Measurements from ENCODE around the gene SNCB.
A peak's percentile ranks its signal among the peaks of the same experiment; 100 is the strongest.

SNCB gene

DNA sequence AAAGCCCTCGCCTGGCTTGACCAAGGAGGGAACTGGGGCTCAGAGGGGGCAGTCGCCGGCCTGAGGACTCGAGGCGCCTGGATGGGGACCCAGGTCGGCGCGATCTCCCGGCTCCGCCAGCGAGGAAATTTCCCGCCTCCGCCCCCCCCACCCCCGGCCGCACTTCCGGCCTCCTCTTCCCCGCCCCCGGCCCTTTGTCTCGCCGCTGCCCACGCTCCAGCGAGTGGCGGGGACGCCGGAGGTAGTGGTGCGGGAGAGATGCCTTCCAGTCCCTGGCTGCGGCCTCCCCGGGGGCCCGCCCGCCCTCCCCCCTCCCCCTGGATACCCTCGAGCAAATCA is 19.9 kb downstream of the SNCB start:
- ChIA-PET CTCF (interaction anchor here (1.4 kb wide), 1 partner anchor 8 kb away, joined by 3 read pairs; no protein-coding TSS in a partner anchor), POLR2A (no interaction called here)
- no peak for DNase-seq
- Histone ChIP-seq H3K36me3 (ENCODE audit: control insufficient read depth in 4 of 4, insufficient read depth in 4 of 4, low read length in 3 of 4) (no peaks in the 10 kb centered on the region), H3K9me3 (ENCODE audit: control extremely low read depth in 1 of 5, control insufficient read depth in 4 of 5, insufficient read depth in 2 of 5, low read depth in 1 of 5, low read length in 4 of 5) (no peaks in the 10 kb centered on the region), H3K4me3 (ENCODE audit: control insufficient read depth in 1 of 7, extremely low read depth in 1 of 7, insufficient read depth in 4 of 7, low read depth in 2 of 7, low read length in 6 of 7) (peak overlapping the region in 5 of 7 experiments; percentile 25 to 63 (median 59)), H3K27me3 (replicated peaks in 2 of 5; ENCODE audit: control insufficient read depth in 4 of 5, insufficient read depth in 5 of 5, low read length in 4 of 5) (peaks cover 0 to 58% (median 23%) of the 10 kb centered on the region in 5 experiments), H3K4me1 (ENCODE audit: control extremely low read depth in 1 of 4, control insufficient read depth in 4 of 4, insufficient read depth in 4 of 4, low read length in 3 of 4) (peaks cover 0 to 10% (median 5%) of the 10 kb centered on the region in 4 experiments), H3K27ac (ENCODE audit: insufficient read depth in 1 of 2, low read depth in 1 of 2, low read length in 2 of 2, poor library complexity in 1 of 2, severe bottlenecking in 2 of 2) (no peak overlapping the region)
- WGBS (ENCODE audit: insufficient coverage) = 5% methylated on average over 4 of the region's 31 CpGs

DNA sequence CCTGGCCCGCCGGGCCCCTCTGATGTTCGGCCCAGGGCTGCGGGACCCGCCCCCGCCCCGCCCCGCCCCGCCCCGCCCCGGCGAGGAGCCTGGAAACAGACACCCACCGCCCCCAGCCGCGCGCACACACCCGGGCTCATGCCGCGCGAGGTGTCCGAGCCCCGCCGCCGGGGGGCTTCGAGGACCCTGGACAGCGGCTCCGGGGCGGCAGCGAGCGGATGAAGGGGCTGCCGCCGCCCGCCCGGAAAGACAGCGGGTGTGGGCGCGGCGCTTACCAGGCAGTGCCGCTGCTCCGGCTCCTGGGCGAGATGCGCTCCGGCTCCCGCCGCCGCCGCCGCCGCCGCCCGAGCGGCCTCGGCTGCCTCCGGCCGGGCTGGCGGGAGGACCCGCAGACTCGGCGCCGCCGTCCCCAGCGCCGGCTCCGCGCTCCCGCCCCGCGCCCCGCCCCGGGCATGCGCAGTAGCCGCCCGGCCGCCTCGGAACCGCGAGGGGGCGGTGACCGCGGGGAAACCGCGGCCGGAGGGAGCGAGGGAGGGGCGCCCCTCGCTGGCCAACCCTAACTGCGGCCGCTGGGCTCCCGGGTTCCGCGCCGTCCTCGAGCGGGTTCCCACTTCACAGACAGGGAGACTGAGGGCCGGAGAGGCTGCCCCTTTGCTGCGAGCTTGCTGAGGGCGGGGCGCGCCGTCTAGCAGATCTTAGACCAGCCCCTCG is 20.5 kb downstream of the SNCB start, which contains the start of gene GPRIN1:
TSS of gene GPRIN1 (minus strand) at position 433 of the 711 bp plus-strand sequence. CDS start 10,322 bp downstream, outside the sequence.
- Histone ChIP-seq H3K9me3 (ENCODE audit: control extremely low read depth in 1 of 5, control insufficient read depth in 4 of 5, insufficient read depth in 2 of 5, low read depth in 1 of 5, low read length in 4 of 5) (no peaks in the 10 kb centered on the region), H3K27ac (ENCODE audit: insufficient read depth in 1 of 2, low read depth in 1 of 2, low read length in 2 of 2, poor library complexity in 1 of 2, severe bottlenecking in 2 of 2) (no peak within 1 kb of the TSS), H3K27me3 (replicated peaks in 2 of 5; ENCODE audit: control insufficient read depth in 4 of 5, insufficient read depth in 5 of 5, low read length in 4 of 5) (peaks cover 0 to 53% (median 23%) of the 10 kb centered on the region in 5 experiments), H3K36me3 (ENCODE audit: control insufficient read depth in 4 of 4, insufficient read depth in 4 of 4, low read length in 3 of 4) (no peaks in the 10 kb centered on the region), H3K4me1 (ENCODE audit: control extremely low read depth in 1 of 4, control insufficient read depth in 4 of 4, insufficient read depth in 4 of 4, low read length in 3 of 4) (peaks cover 0 to 10% (median 5%) of the 10 kb centered on the region in 4 experiments), H3K4me3 (ENCODE audit: control insufficient read depth in 1 of 7, extremely low read depth in 1 of 7, insufficient read depth in 4 of 7, low read depth in 2 of 7, low read length in 6 of 7) (peak within 1 kb of the TSS; percentile 19 to 63 (median 33))
- peak; percentile 29 to 71 (median 67) for DNase-seq
- WGBS (ENCODE audit: insufficient coverage) = under 1% methylated on average over 77 of the region's 101 CpGs
- CTCF ChIA-PET = interaction anchor here (1.4 kb wide), 1 partner anchor 9 kb away, joined by 3 read pairs; no protein-coding TSS in a partner anchor
- POLR2A ChIA-PET = no interaction called here

DNA sequence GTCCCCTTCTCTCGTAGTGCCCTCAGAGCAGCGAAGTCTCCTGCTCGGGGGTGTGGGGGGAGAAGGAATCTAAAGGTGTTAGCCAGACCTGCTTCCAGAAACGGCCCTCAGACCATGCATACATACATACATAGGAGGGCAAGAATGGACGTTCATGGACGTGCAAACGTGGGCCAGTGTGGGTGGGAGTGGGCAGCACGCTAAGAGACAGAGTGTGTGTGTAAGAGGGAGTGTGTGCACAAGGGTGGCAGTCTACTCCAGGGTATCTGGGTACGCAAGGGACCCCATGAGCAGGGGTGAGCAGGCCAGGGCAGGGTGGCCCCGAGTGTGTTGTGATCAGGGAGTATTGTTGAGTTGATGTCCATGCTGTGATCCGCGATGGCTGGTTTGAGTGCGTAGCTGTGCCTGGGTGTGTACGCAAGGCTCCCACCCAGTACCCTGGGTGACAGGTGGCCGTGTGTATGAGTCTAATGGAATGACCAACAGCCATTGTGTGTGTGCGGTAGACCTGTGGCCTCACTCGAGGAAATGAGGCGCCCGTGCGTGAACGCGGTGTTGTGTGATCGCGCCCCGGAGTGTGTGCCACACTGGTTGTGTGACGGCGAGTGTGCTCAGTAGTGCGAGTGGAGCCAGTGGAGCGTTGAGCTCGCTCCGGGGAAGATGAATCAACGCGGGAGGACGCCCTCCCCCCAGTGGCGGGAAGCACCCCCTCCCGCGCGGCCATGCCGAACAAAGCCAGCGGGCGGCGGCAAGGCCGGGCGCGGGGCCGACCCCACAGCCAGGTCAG is 21.2 kb downstream of the SNCB start:
- Histone ChIP-seq H3K9me3 (ENCODE audit: control extremely low read depth in 1 of 5, control insufficient read depth in 4 of 5, insufficient read depth in 2 of 5, low read depth in 1 of 5, low read length in 4 of 5) (no peaks in the 10 kb centered on the region), H3K4me3 (ENCODE audit: control insufficient read depth in 1 of 7, extremely low read depth in 1 of 7, insufficient read depth in 4 of 7, low read depth in 2 of 7, low read length in 6 of 7) (peak overlapping the region in 4 of 7 experiments; percentile 32 to 59 (median 36)), H3K27ac (ENCODE audit: insufficient read depth in 1 of 2, low read depth in 1 of 2, low read length in 2 of 2, poor library complexity in 1 of 2, severe bottlenecking in 2 of 2) (no peak overlapping the region), H3K4me1 (ENCODE audit: control extremely low read depth in 1 of 4, control insufficient read depth in 4 of 4, insufficient read depth in 4 of 4, low read length in 3 of 4) (peaks cover 0 to 10% (median 5%) of the 10 kb centered on the region in 4 experiments), H3K27me3 (replicated peaks in 2 of 5; ENCODE audit: control insufficient read depth in 4 of 5, insufficient read depth in 5 of 5, low read length in 4 of 5) (peaks cover 0 to 55% (median 20%) of the 10 kb centered on the region in 5 experiments), H3K36me3 (ENCODE audit: control insufficient read depth in 4 of 4, insufficient read depth in 4 of 4, low read length in 3 of 4) (no peaks in the 10 kb centered on the region)
- ChIA-PET POLR2A (interaction anchor here (0.6 kb wide), 1 partner anchor 1129 kb away, joined by 3 read pairs; no protein-coding TSS in a partner anchor), CTCF (interaction anchor here (1.0 to 1.5 kb wide), 4 partner anchors 9 to 14 kb away, joined by 3 to 8 read pairs (median 4); no protein-coding TSS in a partner anchor)
- WGBS (ENCODE audit: insufficient coverage) = 33% methylated on average over 31 of the region's 46 CpGs
- no peak for DNase-seq

DNA sequence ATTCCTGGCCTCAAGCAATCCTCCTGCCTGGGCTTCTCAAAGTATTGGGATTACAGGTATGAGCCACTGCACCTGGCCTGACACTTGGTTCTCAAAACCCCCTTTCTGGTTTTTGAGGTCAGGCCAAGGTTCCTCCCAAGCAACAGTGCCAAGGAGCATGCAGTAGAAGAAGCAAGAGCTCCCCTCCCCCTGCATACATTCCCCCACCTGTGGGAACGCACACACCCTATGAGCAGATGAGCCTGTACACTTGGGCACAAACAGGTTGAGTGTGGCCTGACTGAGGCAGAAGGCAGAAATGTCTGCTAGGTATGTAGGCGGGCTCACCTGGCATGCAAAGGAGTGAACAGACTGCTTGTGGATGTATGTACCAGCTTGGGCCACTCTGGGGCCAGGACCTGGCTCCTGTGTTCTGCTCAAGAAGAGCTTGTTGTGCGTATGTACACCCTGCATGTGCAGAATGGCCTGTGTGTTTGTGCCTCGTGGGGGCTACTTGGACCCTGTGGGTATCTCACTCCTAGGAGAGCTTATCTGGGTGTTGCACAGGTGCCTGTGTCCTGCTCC is 22.1 kb downstream of the SNCB start:
- ChIA-PET POLR2A (interaction anchor here (0.6 kb wide), 1 partner anchor 1128 kb away, joined by 3 read pairs; no protein-coding TSS in a partner anchor), CTCF (interaction anchor here (1.0 to 2.0 kb wide), 4 partner anchors 9 to 15 kb away, joined by 3 to 8 read pairs (median 6); no protein-coding TSS in a partner anchor)
- Histone ChIP-seq H3K4me1 (ENCODE audit: control extremely low read depth in 1 of 4, control insufficient read depth in 4 of 4, insufficient read depth in 4 of 4, low read length in 3 of 4) (peaks cover 0 to 10% (median 5%) of the 10 kb centered on the region in 4 experiments), H3K27me3 (replicated peaks in 2 of 5; ENCODE audit: control insufficient read depth in 4 of 5, insufficient read depth in 5 of 5, low read length in 4 of 5) (peaks cover 0 to 51% (median 19%) of the 10 kb centered on the region in 5 experiments), H3K4me3 (ENCODE audit: control insufficient read depth in 1 of 7, extremely low read depth in 1 of 7, insufficient read depth in 4 of 7, low read depth in 2 of 7, low read length in 6 of 7) (no peak overlapping the region), H3K36me3 (ENCODE audit: control insufficient read depth in 4 of 4, insufficient read depth in 4 of 4, low read length in 3 of 4) (no peaks in the 10 kb centered on the region), H3K27ac (ENCODE audit: insufficient read depth in 1 of 2, low read depth in 1 of 2, low read length in 2 of 2, poor library complexity in 1 of 2, severe bottlenecking in 2 of 2) (no peak overlapping the region), H3K9me3 (ENCODE audit: control extremely low read depth in 1 of 5, control insufficient read depth in 4 of 5, insufficient read depth in 2 of 5, low read depth in 1 of 5, low read length in 4 of 5) (no peaks in the 10 kb centered on the region)
- no peak for DNase-seq
- 100% methylated on average over 3 of the region's 4 CpGs for WGBS (ENCODE audit: insufficient coverage)

DNA sequence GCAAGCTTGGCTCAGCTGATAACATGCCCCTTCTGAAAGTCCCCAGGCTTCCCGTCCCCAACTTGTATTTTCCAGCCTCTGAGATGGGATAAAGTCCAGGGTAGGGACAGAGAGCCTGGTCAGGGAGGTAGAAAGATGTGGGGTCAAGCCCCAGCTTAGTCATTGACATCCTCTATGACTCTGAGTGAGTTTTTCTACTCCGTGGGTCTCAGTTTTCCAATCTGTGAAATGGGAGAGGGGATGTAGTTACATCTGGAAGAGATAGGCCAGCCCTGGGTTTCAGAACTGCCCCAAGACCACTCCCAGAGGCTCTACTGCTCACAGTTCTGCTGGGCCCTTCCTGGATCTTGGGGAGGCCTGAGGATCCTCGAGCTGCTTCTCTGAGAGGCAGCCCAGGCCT is 23.5 kb downstream of the SNCB start:
- 100% methylated on average over 2 of the region's 3 CpGs for WGBS (ENCODE audit: insufficient coverage)
- DNase-seq = no peak
- ChIA-PET CTCF (interaction anchor here (1.5 to 2.0 kb wide), 3 partner anchors 10 to 877 kb away, joined by 5 to 8 read pairs (median 6); no protein-coding TSS in a partner anchor), POLR2A (interaction anchor here (1.0 kb wide), 1 partner anchor 22 kb away, joined by 3 read pairs; no protein-coding TSS in a partner anchor)
- peaks cover 0 to 10% (median 5%) of the 10 kb centered on the region in 4 experiments for H3K4me1 ChIP-seq (ENCODE audit: control extremely low read depth in 1 of 4, control insufficient read depth in 4 of 4, insufficient read depth in 4 of 4, low read length in 3 of 4)
- no peaks in the 10 kb centered on the region for H3K36me3 ChIP-seq (ENCODE audit: control insufficient read depth in 4 of 4, insufficient read depth in 4 of 4, low read length in 3 of 4)
- no peak overlapping the region for H3K4me3 ChIP-seq (ENCODE audit: control insufficient read depth in 1 of 7, extremely low read depth in 1 of 7, insufficient read depth in 4 of 7, low read depth in 2 of 7, low read length in 6 of 7)
- H3K27ac ChIP-seq (ENCODE audit: insufficient read depth in 1 of 2, low read depth in 1 of 2, low read length in 2 of 2, poor library complexity in 1 of 2, severe bottlenecking in 2 of 2) = no peak overlapping the region
- H3K27me3 ChIP-seq (replicated peaks in 2 of 5; ENCODE audit: control insufficient read depth in 4 of 5, insufficient read depth in 5 of 5, low read length in 4 of 5) = peaks cover 0 to 44% (median 22%) of the 10 kb centered on the region in 5 experiments
- H3K9me3 ChIP-seq (ENCODE audit: control extremely low read depth in 1 of 5, control insufficient read depth in 4 of 5, insufficient read depth in 2 of 5, low read depth in 1 of 5, low read length in 4 of 5) = no peaks in the 10 kb centered on the region

DNA sequence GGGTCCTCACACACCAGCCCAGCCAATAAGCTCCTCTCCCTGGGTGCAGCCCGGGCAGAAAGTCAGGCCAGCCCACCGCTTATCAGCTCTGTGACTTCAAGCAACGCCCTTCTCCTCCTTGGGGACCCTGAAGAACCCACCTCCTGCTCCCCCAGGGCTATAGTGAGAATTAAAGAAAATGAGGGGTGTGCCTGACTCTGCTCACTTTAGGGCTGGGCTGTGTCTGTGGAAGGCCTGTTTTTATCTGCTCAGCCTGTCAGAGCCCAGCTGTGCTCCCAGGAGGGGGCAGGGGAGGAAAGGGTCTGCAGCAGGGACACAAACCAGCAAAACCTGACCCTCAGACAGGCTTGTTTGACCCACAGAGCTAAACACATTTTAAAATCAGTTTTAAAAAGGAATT is 24.3 kb downstream of the SNCB start:
- Histone ChIP-seq H3K27me3 (replicated peaks in 2 of 5; ENCODE audit: control insufficient read depth in 4 of 5, insufficient read depth in 5 of 5, low read length in 4 of 5) (peaks cover 0 to 42% (median 21%) of the 10 kb centered on the region in 5 experiments), H3K27ac (ENCODE audit: insufficient read depth in 1 of 2, low read depth in 1 of 2, low read length in 2 of 2, poor library complexity in 1 of 2, severe bottlenecking in 2 of 2) (no peak overlapping the region), H3K36me3 (ENCODE audit: control insufficient read depth in 4 of 4, insufficient read depth in 4 of 4, low read length in 3 of 4) (no peaks in the 10 kb centered on the region), H3K4me1 (ENCODE audit: control extremely low read depth in 1 of 4, control insufficient read depth in 4 of 4, insufficient read depth in 4 of 4, low read length in 3 of 4) (peaks cover 0 to 10% (median 5%) of the 10 kb centered on the region in 4 experiments), H3K9me3 (ENCODE audit: control extremely low read depth in 1 of 5, control insufficient read depth in 4 of 5, insufficient read depth in 2 of 5, low read depth in 1 of 5, low read length in 4 of 5) (no peaks in the 10 kb centered on the region), H3K4me3 (ENCODE audit: control insufficient read depth in 1 of 7, extremely low read depth in 1 of 7, insufficient read depth in 4 of 7, low read depth in 2 of 7, low read length in 6 of 7) (no peak overlapping the region)
- WGBS (ENCODE audit: insufficient coverage) = no CpG with 5 or more reads among the region's 3 CpGs
- ChIA-PET CTCF (interaction anchor here (1.5 to 2.0 kb wide), 3 partner anchors 11 to 876 kb away, joined by 5 to 8 read pairs (median 6); no protein-coding TSS in a partner anchor), POLR2A (no interaction called here)
- DNase-seq = no peak
